K562 (cell line): ENCODE measurements around the gene RPL7A. TPM values are rescaled to one million over a fixed set of nuclear protein-coding genes. Genes with fewer than 3 reads are reported as not detected.
A peak's percentile ranks its signal among the peaks of the same experiment; 100 is the strongest.

Experiments used
- EWSR1 ChIP-seq: fragments of 450-650 bp; IDR thresholded peaks from 2 replicates; pipeline ENCODE4 v1.6.1; 2018; ENCODE audit warnings: borderline replicate concordance, mild to moderate bottlenecking, low read depth, moderate library complexity; ENCODE audit not compliant: partially characterized antibody
- FIP1L1 ChIP-seq: fragments of 200-400 bp; formaldehyde crosslinking; IDR thresholded peaks from 2 replicates; pipeline ENCODE4 v1.6.1; 2018; ENCODE audit warnings: mild to moderate bottlenecking, low read depth, low read length; ENCODE audit not compliant: poor library complexity, severe bottlenecking
- FOXO4 ChIP-seq: fragments of 450-650 bp; formaldehyde crosslinking; IDR thresholded peaks from 2 replicates; pipeline ENCODE4 v1.4.0; 2020; ENCODE audit warnings: mild to moderate bottlenecking, moderate library complexity
- HDAC2 ChIP-seq: fragments of 450-650 bp; IDR thresholded peaks from 2 replicates; pipeline ENCODE4 v1.6.1; 2016; ENCODE audit warnings: mild to moderate bottlenecking
- RBM14 ChIP-seq: fragments of 200-400 bp; formaldehyde crosslinking; IDR thresholded peaks from 2 replicates; pipeline ENCODE4 v1.6.1; 2018; ENCODE audit warnings: low read depth, mild to moderate bottlenecking, low read length, moderate library complexity, borderline replicate concordance; ENCODE audit not compliant: insufficient read depth
- RBM25 ChIP-seq: fragments of 200-400 bp; formaldehyde crosslinking; IDR thresholded peaks from 2 replicates; pipeline ENCODE4 v1.6.1; 2018; ENCODE audit warnings: low read length, low read depth, moderate library complexity; ENCODE audit not compliant: severe bottlenecking
- SMAD4 ChIP-seq: fragments of 250-450 bp; sonication (Bioruptor Pico); conservative IDR thresholded peaks from 2 replicates; pipeline ENCODE4 v1.8.0; 2021; ENCODE audit warnings: inconsistent platforms, mild to moderate bottlenecking, moderate library complexity
- SRF ChIP-seq, 2 experiments: fragments of 250-450, 450-650 bp in 1 of 2; sonication (Bioruptor Pico) in 1 of 2; sonication (generic) in 1 of 2; formaldehyde crosslinking; IDR thresholded peaks; 2 replicates each; pipeline versions ENCODE4 v1.5.0 to v1.5.1; 2020 to 2022; ENCODE audit warnings: mild to moderate bottlenecking in 1 of 2, missing genetic modification reagents in 1 of 2
- TEAD1 ChIP-seq, 2 experiments: fragments of 450-650 bp in 1 of 2; sonication (generic) in 1 of 2; formaldehyde crosslinking; IDR thresholded peaks; 2 replicates each; pipeline versions ENCODE4 v1.4.0 to v1.8.0; 2020 to 2022; ENCODE audit warnings: mild to moderate bottlenecking in 2 of 2, missing genetic modification reagents in 1 of 2
- ZBTB43 ChIP-seq: sonication (generic); formaldehyde crosslinking; IDR thresholded peaks from 2 replicates; pipeline ENCODE4 v1.8.0; 2023; ENCODE audit warnings: mild to moderate bottlenecking, missing genetic modification reagents
- ZNF140 ChIP-seq: fragments of 250-450 bp; sonication (Bioruptor Pico); IDR thresholded peaks from 2 replicates; pipeline ENCODE4 v1.8.0; 2021; ENCODE audit warnings: moderate library complexity, mild to moderate bottlenecking, inconsistent platforms
- polyA plus RNA-seq, 8 experiments: library from polyadenylated mRNA; depleted of rRNA in 4 of 8; stranded (reverse) in 5 of 8; unstranded in 3 of 8; fragments of >200 nt; fragmentation: Nextera tagmentation in 2 of 8; fragmentation: Illumina TruSeq in 1 of 8; extraction: Ambion mirVana in 2 of 8; extraction: Trizol in 1 of 8; gene quantifications; 2 replicates each; pipeline versions ENCODE4 v1.2.1 to v1.2.3, GENCODE V29; 2011 to 2014; ENCODE audit warnings: inconsistent platforms in 1 of 8, missing spikeins in 1 of 8
- total RNA-seq, 7 experiments: library from RNA; depleted of rRNA in 6 of 7; stranded (reverse); fragments of >200 nt in 6 of 7; fragmentation: Illumina TruSeq in 2 of 7; extraction: Trizol in 2 of 7; gene quantifications; 2 replicates each; pipeline versions ENCODE4 v1.2.1 to v1.2.3, GENCODE V29; 2011 to 2021; ENCODE audit warnings: low replicate concordance in 1 of 7

RPL7A gene
- total and polyA plus RNA-seq, 9 of the 15 experiments (the other 6 are each of a cell fraction or from before 2014, with no cell fraction given), result 1,935 to 3,760 (median 2,652) TPM

- TF ChIP-seq HDAC2 (0 out of 2 replicates have a peak, but pooled peaks have one; percentile 25), RBM25 (no peak), ZBTB43 (CRISPR knock-in tag) (no peak), TEAD1 (CRISPR knock-in tag; IDR thresholded peaks at IDR 0.05) (no peak), ZNF140 (no peak), FIP1L1 (no peak), SMAD4 (CRISPR knock-in tag) (no peak), EWSR1 (no peak), FOXO4 (CRISPR knock-in tag) (no peak), SRF (CRISPR knock-in tag; IDR thresholded peaks at IDR 0.05) (no peak), RBM14 (no peak)
Observed at GRCh38 chr9:133356391-133357091, 8.5 kb downstream of the RPL7A start, which contains the start of the genes SURF1 and SURF2 (continued).
